GM15510 (cell line): ENCODE results near the gene C19orf85.

Source experiments
- POLR2A ChIP-seq: IDR thresholded peaks from 3 replicates; pipeline ENCODE4 v1.6.1; 2011; ENCODE audit warnings: borderline replicate concordance; ENCODE audit not compliant: insufficient read length; ENCODE audit errors: extremely low read depth

The C19orf85 gene

GRCh38 chr19:55483706-55484592, 19.4 kb upstream of the C19orf85 start:
- TF ChIP-seq POLR2A, result no peak

- no peak for TF ChIP-seq POLR2A
Observed at GRCh38 chr19:55482967-55483705, 18.6 kb upstream of the C19orf85 start.

- no peak for TF ChIP-seq POLR2A
Observed at GRCh38 chr19:55482156-55482961, 17.8 kb upstream of the C19orf85 start.

GRCh38 chr19:55481794-55482155, 17.2 kb upstream of the C19orf85 start:
- no peak for TF ChIP-seq POLR2A

- TF ChIP-seq POLR2A, result no peak
Observed at GRCh38 chr19:55481148-55481793, 16.7 kb upstream of the C19orf85 start.

GRCh38 chr19:55479451-55480230, 15.1 kb upstream of the C19orf85 start:
- no peak for TF ChIP-seq POLR2A

GRCh38 chr19:55479045-55479444, 14.5 kb upstream of the C19orf85 start:
- no peak for TF ChIP-seq POLR2A

GRCh38 chr19:55478364-55478763, 13.8 kb upstream of the C19orf85 start:
- TF ChIP-seq POLR2A, result no peak

- no peak for TF ChIP-seq POLR2A
Observed at GRCh38 chr19:55477905-55478304, 13.4 kb upstream of the C19orf85 start.

GRCh38 chr19:55476100-55476775, 11.7 kb upstream of the C19orf85 start, which contains the start of gene ZNF628:
ZNF628 (plus strand) TSS chr19:55476617; CDS start chr19:55479911, 3,294 bp downstream.
- TF ChIP-seq POLR2A, result peak; percentile 64

GRCh38 chr19:55474269-55475265, 10.0 kb upstream of the C19orf85 start:
- TF ChIP-seq POLR2A, result no peak

GRCh38 chr19:55473225-55474012, 8.9 kb upstream of the C19orf85 start:
- TF ChIP-seq POLR2A, result no peak

GRCh38 chr19:55472463-55472862, 7.9 kb upstream of the C19orf85 start:
- no peak for TF ChIP-seq POLR2A
